GM19193 (cell line): ENCODE measurements around the gene INIP.

Experiments
- POLR2A ChIP-seq: IDR thresholded peaks from 4 replicates; pipeline ENCODE4 v1.6.1; 2011; ENCODE audit not compliant: insufficient read depth, insufficient read length; ENCODE audit errors: extremely low read depth

Gene INIP

GRCh38 chr9:112711050-112711689 lies 6.7 kb downstream of the INIP start:
- no peak for TF ChIP-seq POLR2A

- no peak for TF ChIP-seq POLR2A
Observed at GRCh38 chr9:112705768-112706427, 12.0 kb downstream of the INIP start.

- no peak for TF ChIP-seq POLR2A
Observed at GRCh38 chr9:112703304-112703703, 14.6 kb downstream of the INIP start.

- no peak for TF ChIP-seq POLR2A
Observed at GRCh38 chr9:112700085-112700484, 17.8 kb downstream of the INIP start.

GRCh38 chr9:112699230-112699629 lies 18.7 kb downstream of the INIP start:
- TF ChIP-seq POLR2A, result no peak

GRCh38 chr9:112696461-112696860 lies 21.5 kb downstream of the INIP start:
- TF ChIP-seq POLR2A, result no peak

- TF ChIP-seq POLR2A, result no peak
Observed at GRCh38 chr9:112694706-112695555, 23.0 kb downstream of the INIP start.

GRCh38 chr9:112689161-112689740 lies 28.7 kb downstream of the INIP start:
- TF ChIP-seq POLR2A, result no peak

GRCh38 chr9:112680731-112681402 lies 37.0 kb downstream of the INIP start:
- no peak for TF ChIP-seq POLR2A

- no peak for TF ChIP-seq POLR2A
Observed at GRCh38 chr9:112677040-112677439, 40.9 kb downstream of the INIP start.

- TF ChIP-seq POLR2A, result no peak
Observed at GRCh38 chr9:112670991-112671625, 46.8 kb downstream of the INIP start.

GRCh38 chr9:112669326-112669725 lies 48.6 kb downstream of the INIP start:
- TF ChIP-seq POLR2A, result no peak

GRCh38 chr9:112665347-112665746 lies 52.6 kb downstream of the INIP start:
- no peak for TF ChIP-seq POLR2A

GRCh38 chr9:112664531-112664930 lies 53.4 kb downstream of the INIP start:
- TF ChIP-seq POLR2A, result no peak
